CMK (cell line): ENCODE data around the gene CST7.
"Not testable (repeated sequence)": the region's sequence is repeated elsewhere in the genome, so short reads cannot be mapped to it uniquely, and the experiment has no call there.

ENCODE experiments used
- DNase-seq: peaks from one replicate; pipeline ENCODE4 v3.0.0-alpha.2; 2010; ENCODE audit warnings: low read depth

CST7 gene

DNA sequence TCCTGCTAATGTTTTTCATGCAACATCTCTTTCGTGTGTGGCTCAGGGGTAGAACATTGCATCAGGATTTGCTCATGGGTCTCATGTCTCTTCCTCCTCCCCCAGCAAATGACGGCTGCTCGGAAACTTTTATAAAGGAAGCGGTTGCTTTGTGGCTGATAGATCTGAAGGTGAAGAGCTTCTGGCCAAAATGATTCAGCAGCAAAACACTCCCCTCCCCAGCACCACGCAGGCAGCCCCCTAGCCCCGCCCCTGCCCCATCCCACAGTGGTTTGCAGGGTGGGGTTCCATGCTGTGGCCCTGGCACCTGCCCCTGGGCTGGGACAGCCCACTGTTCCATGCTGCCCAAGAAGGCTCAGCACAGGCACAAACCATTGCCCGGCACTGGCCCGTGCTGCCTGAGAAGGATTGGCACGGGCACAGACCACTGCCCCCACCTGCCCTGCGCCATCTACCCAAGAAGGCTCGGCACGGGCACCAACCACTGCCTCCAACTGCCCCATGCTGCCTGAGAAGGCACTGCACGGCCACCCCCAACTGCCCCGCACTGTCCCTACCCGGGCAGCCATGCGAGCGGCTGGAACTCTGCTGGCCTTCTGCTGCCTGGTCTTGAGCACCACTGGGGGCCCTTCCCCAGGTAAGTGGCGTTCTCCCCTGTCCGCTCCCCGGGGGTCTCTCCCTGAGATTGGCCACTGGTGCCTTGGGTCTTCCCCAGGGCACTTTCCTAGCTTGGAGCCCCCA, at the start of gene CST7:
TSS of gene CST7 (plus strand) at position 331 of the 741 bp plus-strand sequence. CDS start at position 568, 237 bp downstream.
- DNase-seq = peak; percentile 84

DNA sequence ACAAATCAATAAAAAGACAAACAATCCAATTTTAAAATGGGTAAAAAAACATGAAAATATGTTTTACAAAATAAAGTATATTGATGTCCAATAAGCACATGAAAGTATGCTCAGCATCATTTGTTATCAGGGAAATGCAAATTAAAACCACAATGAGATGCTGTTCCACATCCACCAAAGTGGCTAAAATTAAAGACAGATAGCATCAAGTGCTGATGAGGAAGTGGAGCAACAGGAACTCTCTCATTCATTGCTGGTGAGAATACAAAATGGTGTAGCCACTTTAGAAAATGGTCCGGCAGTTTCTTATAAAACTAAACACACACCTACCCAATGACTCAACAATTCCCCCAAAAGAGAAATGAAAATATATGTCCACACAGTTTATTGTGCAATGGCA, 42.3 kb upstream of the CST7 start:
- no peak for DNase-seq

- DNase-seq = no peak
Observed at GRCh38 chr20:24908642-24909041, 40.4 kb upstream of the CST7 start.

DNA sequence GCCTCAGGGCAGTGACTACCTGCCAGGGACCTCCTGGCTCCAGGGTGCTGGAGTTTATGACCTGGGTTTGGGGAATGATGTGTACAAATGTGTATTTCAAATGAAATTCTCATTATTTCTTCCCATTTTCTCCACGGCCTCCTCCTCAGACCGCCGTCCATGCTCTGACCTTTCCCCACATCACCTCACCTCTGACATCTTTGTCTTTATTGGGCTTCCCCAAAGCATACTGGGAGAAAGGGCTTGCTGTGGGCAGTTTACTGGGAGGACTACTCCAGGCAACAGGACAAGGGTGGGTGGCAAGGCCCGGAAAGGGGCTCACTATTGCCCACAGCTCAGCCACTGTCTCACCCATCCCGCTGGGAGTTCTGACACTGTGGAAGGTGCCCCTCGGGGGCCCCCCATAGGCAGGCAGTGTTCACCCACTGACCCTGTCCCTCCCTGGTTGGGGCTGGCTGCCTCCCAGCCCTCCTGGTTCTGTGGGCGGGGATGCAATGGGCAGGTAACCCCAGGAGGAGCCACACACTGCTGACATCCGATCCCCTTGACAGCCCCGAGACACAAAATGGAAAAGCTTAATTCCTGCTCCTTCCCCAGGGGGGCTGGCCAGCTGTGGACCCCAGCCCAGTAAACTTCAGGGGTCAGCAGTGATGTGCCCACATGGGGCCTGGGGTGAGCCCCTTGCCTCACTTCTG, 39.8 kb upstream of the CST7 start:
- DNase-seq = no peak

- no peak for DNase-seq
Observed at GRCh38 chr20:24909861-24910260, 39.2 kb upstream of the CST7 start.

DNA sequence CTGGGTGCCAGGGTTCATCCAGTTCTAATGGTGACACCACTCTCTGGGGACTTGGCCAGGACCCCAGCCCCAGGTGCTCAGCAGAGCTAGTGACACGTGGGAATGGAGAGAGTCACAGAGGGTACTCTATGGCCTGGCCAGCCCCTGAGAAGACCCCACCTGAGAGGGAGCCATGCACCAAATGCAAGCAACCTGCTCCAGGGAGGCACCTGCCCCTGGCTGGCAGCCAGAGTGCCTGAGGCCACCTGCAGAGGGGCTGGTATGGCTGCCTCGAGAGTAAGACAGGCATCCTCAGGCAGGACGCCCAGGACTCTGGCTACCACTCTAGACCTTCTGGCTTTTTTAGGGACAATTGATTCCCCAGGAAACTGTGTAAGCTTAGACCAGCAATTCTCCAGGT, 38.6 kb upstream of the CST7 start:
- DNase-seq = no peak

GRCh38 chr20:24911461-24911860, 37.6 kb upstream of the CST7 start:
- DNase-seq = no peak

DNA sequence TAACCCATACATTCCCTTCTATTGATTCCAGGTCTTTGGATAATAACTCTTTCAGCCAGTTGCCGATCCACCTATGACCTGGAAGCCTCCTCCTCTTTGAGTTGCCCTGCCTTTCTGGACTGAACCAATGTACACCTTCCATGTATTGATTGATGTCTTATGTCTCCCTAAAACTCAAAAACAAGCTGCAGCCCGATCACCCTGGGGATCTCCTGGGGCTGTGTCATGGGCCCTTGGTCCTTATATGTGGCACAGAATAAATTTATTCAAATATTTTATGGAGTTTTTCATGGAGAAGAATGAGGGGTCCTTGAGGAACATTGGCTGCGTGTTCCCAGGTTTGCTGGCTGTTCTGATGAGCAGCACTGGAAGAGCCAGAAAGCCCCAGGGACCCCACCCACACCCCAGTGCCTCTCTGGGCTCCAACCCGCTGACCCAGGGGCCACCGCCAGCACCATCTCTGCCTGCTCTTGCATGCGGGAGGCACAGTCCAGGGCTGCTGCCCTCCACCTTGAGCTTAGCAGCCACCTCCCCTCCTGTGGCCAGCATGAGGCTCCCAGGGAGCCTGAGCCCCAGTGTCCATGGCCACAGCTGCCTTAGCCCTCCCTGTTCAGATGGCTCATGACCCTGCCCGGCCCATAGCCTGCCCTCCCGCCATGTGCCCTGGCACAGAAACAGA, 36.5 kb upstream of the CST7 start:
- no peak for DNase-seq

DNA sequence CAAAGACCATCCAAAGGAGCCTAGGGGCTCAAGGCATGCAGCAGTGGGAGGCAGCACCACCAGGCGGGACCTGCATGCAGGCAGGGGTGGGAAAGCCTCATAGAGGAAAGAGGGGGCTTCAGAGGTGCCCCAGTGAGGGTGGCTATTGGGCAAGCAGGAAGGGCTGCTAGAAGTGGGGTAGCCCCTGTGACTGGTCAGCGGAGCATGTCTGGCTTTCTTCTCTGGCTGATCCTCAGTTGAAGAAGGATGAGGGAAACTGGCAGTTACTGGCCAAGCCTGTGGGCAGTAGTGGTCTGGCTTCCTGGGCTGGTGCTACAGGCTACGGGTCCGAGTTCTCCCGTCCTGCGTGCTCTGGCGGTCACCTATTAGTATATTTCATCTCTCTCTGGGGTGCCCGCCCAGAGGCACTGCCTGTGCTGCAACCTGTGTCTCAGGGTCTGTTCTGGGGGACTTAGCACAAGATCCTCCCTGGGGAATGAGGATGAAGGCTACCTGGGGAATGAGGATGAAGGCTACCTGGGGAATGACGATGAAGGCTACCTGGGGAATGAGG, 35.9 kb upstream of the CST7 start:
- DNase-seq = no peak

- no peak for DNase-seq
Observed at GRCh38 chr20:24914388-24915241, 34.5 kb upstream of the CST7 start.

- DNase-seq = no peak
Observed at GRCh38 chr20:24915440-24915839, 33.6 kb upstream of the CST7 start.

DNA sequence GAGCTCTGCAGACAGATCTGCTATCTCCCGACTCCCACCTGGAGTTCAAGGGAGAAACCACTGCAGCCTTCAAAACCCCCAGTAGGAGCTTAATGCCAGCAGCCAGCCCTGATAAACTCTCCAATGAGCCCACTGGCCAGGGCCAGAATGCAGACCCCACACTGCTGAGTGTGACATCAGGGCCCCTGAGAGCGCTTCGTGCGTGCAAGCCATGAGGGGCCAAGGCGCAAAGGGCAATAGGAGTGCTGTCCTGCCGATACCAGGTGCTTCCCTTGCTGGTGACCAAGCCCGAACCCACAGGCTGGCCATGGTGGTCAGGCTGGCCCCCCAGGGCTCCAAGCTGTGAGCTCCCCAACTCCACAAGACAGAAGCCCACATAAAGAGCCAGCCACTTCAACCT, 33.2 kb upstream of the CST7 start:
- no peak for DNase-seq

DNA sequence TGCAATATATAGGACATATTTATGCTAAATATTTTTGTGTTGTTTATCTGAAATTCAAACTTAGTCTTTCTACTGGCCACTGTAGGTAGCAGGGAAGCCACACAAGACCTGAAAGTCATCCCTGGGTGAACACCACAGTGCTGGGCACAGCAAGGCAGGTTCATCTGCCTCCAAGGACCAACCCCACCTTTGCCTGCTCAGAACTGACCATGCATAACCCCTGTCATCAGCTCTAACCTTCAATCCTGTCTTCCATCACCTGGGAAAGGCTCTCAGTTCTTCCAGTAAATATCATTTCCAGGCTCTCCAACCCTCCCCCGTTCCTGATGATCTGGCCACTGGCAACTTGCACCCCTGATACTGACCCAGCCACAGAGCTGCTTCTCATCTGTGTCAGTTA, 32.7 kb upstream of the CST7 start:
- no peak for DNase-seq

GRCh38 chr20:24917056-24917455, 32.0 kb upstream of the CST7 start:
- DNase-seq = no peak

DNA sequence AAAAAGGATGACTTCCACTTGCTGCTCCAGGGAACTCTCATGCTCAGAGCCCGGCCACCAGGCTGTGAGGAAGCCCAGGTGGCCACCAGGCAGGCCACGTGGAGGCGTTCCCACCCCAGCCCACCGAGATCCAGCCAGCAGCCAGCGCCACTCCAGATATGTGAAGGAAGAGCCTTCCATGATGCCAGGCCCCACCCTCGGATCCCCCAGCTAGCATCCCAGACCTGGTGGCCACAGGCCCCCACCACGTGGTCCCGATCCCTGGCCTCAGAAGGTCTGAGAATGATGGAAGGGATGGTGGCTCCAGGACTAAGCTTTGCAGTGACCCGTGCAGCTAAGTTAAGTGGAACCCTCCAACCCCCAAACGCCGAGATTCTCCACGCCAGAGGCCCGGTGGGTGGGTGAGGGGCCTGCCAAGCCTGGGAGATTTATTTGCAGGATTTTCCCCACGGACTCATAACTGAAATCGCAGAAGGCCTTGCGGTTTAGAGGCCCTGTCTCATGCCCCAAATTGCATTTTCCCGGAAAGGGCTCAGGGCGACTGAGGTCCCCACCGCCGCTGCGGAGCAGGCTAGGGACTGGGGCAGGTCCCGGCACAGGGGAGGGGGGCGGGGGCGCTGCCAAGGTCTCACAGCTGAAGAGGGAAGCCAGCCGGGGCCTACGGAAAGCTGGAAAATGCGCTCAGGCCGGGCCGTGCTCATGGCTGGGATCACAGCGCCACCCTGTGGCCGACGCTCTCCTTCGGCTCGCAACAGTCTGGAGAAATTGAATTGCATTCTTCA, 31.1 kb upstream of the CST7 start:
- peak; percentile 35 for DNase-seq

DNA sequence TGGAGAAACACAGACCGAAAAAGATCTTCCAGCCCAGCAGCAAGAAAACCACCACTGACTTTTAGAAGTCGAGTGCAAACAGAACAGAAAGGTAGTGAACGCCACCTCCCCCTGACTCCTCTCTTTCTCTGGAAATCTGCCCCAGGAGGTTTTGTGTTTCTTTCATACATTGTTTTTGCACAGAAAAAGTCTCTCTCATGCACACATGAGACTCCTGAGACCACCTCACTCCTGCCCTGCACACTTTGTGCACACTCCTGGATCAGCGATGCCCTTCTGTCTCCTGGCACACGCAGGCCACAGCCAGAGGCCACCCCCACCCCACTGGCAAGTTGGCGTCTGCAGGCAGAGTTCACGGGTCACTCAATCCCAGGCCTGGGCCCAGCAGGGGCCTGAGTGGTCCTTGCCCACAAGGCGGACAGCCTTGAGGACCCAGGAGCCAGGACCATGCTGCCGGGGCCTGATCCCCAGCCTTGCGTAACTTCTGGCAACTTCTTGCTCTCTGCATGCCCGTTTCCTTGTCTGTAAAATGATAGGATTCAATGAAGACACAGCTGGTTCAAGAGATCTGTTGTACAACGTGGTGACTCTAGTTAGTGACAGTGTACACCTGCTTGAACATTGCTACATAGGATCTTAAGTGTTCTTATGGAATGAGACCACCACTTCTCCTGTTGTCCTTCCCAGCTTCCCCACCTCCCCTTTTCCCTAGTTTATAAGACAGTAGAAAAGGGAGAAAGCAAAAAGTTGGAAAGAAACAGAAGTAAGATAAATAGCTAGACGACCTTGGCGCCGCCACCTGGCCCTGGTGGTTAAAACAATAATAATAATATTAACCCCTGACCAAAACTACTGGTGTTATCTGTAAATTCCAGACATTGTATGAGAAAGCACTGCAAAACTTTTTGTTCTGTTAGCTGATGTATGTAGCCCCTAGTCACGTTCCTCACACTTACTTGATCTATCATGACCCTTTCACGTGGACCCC, 30.2 kb upstream of the CST7 start:
- no peak for DNase-seq

GRCh38 chr20:24919665-24920064, 29.4 kb upstream of the CST7 start:
- not testable (repeated sequence) for DNase-seq

DNA sequence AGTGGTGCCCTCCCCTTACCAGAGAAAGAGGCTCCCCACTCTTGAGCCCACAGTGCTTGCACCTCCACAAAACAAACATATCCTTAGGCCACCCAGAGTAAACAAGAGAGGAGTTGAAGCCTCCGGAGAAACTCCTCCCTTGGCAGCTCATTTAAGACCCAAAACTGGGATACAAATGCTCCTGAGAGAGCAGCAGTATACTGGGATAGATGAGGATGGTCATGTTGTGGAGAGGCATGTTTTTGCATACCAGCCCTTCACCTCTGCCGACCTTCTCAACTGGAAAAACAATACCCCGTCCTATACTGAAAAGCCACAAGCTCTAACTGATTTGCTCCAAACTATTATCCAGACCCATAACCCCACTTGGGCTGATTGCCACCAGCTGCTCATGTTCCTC, 28.4 kb upstream of the CST7 start:
- DNase-seq = not testable (repeated sequence)

- DNase-seq = not testable (repeated sequence)
Observed at GRCh38 chr20:24929259-24929658, 19.8 kb upstream of the CST7 start.
